ENCODE measurements around the gene TMEM14B. TPM values are rescaled to one million over a fixed set of nuclear protein-coding genes. Genes with fewer than 3 reads are reported as not detected.
A peak's percentile ranks its signal among the peaks of the same experiment; 100 is the strongest.

TMEM14B gene
- total RNA-seq, 1 experiment from 2014 or later: 82.9 TPM

GRCh38 chr6:10794239-10794638, 46.6 kb downstream of the TMEM14B start (continued):
- TF ChIP-seq, protein P1, sequence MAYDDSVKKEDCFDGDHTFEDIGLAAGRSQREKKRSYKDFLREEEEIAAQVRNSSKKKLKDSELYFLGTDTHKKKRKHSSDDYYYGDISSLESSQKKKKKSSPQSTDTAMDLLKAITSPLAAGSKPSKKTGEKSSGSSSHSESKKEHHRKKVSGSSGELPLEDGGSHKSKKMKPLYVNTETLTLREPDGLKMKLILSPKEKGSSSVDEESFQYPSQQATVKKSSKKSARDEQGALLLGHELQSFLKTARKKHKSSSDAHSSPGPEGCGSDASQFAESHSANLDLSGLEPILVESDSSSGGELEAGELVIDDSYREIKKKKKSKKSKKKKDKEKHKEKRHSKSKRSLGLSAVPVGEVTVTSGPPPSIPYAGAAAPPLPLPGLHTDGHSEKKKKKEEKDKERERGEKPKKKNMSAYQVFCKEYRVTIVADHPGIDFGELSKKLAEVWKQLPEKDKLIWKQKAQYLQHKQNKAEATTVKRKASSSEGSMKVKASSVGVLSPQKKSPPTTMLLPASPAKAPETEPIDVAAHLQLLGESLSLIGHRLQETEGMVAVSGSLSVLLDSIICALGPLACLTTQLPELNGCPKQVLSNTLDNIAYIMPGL (CRISPR knock-in tag; IDR thresholded peaks at IDR 0.05): no peak
- TF ChIP-seq NR1H2 (CRISPR knock-in tag; IDR thresholded peaks at IDR 0.05): no peak
- TF ChIP-seq, protein P2, sequence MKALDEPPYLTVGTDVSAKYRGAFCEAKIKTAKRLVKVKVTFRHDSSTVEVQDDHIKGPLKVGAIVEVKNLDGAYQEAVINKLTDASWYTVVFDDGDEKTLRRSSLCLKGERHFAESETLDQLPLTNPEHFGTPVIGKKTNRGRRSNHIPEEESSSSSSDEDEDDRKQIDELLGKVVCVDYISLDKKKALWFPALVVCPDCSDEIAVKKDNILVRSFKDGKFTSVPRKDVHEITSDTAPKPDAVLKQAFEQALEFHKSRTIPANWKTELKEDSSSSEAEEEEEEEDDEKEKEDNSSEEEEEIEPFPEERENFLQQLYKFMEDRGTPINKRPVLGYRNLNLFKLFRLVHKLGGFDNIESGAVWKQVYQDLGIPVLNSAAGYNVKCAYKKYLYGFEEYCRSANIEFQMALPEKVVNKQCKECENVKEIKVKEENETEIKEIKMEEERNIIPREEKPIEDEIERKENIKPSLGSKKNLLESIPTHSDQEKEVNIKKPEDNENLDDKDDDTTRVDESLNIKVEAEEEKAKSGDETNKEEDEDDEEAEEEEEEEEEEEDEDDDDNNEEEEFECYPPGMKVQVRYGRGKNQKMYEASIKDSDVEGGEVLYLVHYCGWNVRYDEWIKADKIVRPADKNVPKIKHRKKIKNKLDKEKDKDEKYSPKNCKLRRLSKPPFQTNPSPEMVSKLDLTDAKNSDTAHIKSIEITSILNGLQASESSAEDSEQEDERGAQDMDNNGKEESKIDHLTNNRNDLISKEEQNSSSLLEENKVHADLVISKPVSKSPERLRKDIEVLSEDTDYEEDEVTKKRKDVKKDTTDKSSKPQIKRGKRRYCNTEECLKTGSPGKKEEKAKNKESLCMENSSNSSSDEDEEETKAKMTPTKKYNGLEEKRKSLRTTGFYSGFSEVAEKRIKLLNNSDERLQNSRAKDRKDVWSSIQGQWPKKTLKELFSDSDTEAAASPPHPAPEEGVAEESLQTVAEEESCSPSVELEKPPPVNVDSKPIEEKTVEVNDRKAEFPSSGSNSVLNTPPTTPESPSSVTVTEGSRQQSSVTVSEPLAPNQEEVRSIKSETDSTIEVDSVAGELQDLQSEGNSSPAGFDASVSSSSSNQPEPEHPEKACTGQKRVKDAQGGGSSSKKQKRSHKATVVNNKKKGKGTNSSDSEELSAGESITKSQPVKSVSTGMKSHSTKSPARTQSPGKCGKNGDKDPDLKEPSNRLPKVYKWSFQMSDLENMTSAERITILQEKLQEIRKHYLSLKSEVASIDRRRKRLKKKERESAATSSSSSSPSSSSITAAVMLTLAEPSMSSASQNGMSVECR (CRISPR knock-in tag; IDR thresholded peaks at IDR 0.05; ENCODE audit: borderline replicate concordance): no peak
- TF ChIP-seq USF2 (CRISPR knock-in tag; IDR thresholded peaks at IDR 0.05): no peak
- TF ChIP-seq, protein P3, sequence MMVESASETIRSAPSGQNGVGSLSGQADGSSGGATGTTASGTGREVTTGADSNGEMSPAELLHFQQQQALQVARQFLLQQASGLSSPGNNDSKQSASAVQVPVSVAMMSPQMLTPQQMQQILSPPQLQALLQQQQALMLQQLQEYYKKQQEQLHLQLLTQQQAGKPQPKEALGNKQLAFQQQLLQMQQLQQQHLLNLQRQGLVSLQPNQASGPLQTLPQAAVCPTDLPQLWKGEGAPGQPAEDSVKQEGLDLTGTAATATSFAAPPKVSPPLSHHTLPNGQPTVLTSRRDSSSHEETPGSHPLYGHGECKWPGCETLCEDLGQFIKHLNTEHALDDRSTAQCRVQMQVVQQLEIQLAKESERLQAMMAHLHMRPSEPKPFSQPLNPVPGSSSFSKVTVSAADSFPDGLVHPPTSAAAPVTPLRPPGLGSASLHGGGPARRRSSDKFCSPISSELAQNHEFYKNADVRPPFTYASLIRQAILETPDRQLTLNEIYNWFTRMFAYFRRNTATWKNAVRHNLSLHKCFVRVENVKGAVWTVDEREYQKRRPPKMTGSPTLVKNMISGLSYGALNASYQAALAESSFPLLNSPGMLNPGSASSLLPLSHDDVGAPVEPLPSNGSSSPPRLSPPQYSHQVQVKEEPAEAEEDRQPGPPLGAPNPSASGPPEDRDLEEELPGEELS (CRISPR knock-in tag; IDR thresholded peaks at IDR 0.05): no peak
- TF ChIP-seq, protein P4, sequence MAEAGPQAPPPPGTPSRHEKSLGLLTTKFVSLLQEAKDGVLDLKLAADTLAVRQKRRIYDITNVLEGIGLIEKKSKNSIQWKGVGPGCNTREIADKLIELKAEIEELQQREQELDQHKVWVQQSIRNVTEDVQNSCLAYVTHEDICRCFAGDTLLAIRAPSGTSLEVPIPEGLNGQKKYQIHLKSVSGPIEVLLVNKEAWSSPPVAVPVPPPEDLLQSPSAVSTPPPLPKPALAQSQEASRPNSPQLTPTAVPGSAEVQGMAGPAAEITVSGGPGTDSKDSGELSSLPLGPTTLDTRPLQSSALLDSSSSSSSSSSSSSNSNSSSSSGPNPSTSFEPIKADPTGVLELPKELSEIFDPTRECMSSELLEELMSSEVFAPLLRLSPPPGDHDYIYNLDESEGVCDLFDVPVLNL (CRISPR knock-in tag; IDR thresholded peaks at IDR 0.05; ENCODE audit: borderline replicate concordance, low read depth): no peak
- no peak for TF ChIP-seq STAT6 (CRISPR knock-in tag; conservative IDR thresholded peaks at IDR 0.05; ENCODE audit: low read depth)

- ChIA-PET CTCF (interaction anchor here (0.9 to 1.3 kb wide), 6 partner anchors 24 to 355 kb away, joined by 4 to 14 read pairs (median 4); no protein-coding TSS in a partner anchor), POLR2A (no interaction called here)
- no peaks in the 10 kb centered on the region for H3K27me3 Mint-ChIP-seq (ENCODE audit: low read depth)
- ATAC-seq: peak; percentile 29; the same call in 1 of the 2 replicates
- H3K36me3 Mint-ChIP-seq: peaks cover 3% of the 10 kb centered on the region; the same call in 1 of the 2 replicates
- H3K4me3 Mint-ChIP-seq: no peak overlapping the region
- no peaks in the 10 kb centered on the region for H3K9me3 Mint-ChIP-seq
- DNase-seq (ENCODE audit: low spot score): no peak
- peaks cover 11% of the 10 kb centered on the region for H3K4me1 Mint-ChIP-seq
- peak overlapping the region; percentile 30 for H3K27ac Mint-ChIP-seq
- TF ChIP-seq ZNF416 (CRISPR knock-in tag; IDR thresholded peaks at IDR 0.05): no peak
- TF ChIP-seq ZNF219 (CRISPR knock-in tag; IDR thresholded peaks at IDR 0.05; ENCODE audit: borderline replicate concordance): no peak
- no peak for TF ChIP-seq ZNF423 (CRISPR knock-in tag; IDR thresholded peaks at IDR 0.05)
- no peak for TF ChIP-seq CBFB (CRISPR knock-in tag; IDR thresholded peaks at IDR 0.05; ENCODE audit: low read depth)
- TF ChIP-seq TEAD1 (CRISPR knock-in tag; IDR thresholded peaks at IDR 0.05): no peak
- TF ChIP-seq PRDM15 (CRISPR knock-in tag; IDR thresholded peaks at IDR 0.05): no peak
- no peak for TF ChIP-seq NFATC4 (CRISPR knock-in tag; IDR thresholded peaks at IDR 0.05)
- TF ChIP-seq ELF4 (CRISPR knock-in tag; IDR thresholded peaks at IDR 0.05; ENCODE audit: low read depth): no peak
- no peak for TF ChIP-seq RELA (CRISPR knock-in tag; IDR thresholded peaks at IDR 0.05; ENCODE audit: borderline replicate concordance)
Observed at GRCh38 chr6:10800810-10801209, 53.2 kb downstream of the TMEM14B start.
